ENCODE results near the gene DDX20.

DNA sequence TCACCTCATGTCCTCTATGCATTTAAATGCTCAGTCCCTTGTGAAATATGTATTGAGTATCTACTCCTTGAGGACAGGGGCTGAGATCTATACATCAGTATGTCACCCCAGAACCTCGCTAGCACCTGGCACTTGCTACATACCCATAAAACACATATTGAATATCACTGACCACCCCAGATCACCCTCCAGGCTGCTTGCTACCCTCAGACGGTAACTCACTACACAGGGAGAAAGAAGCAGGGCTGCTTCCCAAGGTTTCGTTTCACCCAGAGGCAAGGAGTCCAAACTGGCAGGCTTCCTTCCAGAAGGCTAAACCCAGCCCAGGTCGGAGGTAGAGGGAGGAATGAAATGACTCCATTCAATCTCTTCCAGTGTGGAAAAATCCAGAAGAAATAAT lies 25.0 kb upstream of the DDX20 start:
- TF ChIP-seq, protein P1, sequence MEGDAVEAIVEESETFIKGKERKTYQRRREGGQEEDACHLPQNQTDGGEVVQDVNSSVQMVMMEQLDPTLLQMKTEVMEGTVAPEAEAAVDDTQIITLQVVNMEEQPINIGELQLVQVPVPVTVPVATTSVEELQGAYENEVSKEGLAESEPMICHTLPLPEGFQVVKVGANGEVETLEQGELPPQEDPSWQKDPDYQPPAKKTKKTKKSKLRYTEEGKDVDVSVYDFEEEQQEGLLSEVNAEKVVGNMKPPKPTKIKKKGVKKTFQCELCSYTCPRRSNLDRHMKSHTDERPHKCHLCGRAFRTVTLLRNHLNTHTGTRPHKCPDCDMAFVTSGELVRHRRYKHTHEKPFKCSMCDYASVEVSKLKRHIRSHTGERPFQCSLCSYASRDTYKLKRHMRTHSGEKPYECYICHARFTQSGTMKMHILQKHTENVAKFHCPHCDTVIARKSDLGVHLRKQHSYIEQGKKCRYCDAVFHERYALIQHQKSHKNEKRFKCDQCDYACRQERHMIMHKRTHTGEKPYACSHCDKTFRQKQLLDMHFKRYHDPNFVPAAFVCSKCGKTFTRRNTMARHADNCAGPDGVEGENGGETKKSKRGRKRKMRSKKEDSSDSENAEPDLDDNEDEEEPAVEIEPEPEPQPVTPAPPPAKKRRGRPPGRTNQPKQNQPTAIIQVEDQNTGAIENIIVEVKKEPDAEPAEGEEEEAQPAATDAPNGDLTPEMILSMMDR (IDR thresholded peaks at IDR 0.05), result no peak
- TF ChIP-seq POLR2A (IDR thresholded peaks at IDR 0.05) (no peak), POLR2AphosphoS5 (IDR thresholded peaks at IDR 0.05) (no peak)
